Stimulated activated CD8-positive, alpha-beta memory T cell treated with anti-CD3 and anti-CD28 coated beads, Interleukin-7, amount 100 ng/mL, for 4 hours (primary cell): ENCODE measurements around the gene PRSS21.

Experiments used
- DNase-seq, 2 donors: peaks; one replicate each; pipeline ENCODE4 v3.0.0-alpha.2; 2020; ENCODE audit warnings: low read depth in 2 of 2

Gene PRSS21

DNA sequence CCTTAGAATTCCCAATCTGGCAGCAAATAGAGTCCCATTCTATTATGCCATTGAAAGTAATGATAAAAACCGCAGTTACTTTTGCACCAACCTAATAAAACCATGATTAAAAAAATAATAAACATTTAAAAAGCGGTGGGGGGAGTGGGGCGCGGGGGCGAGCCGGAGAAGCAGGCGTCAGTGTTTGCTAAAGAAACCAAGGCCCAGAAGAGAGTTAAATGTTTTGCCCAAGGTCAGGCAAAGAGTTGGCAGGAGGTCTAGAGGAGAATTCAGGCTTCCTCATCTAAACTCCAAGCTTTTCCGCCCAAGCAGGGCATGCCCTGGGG lies 50.6 kb downstream of the PRSS21 start:
- no peak for DNase-seq

DNA sequence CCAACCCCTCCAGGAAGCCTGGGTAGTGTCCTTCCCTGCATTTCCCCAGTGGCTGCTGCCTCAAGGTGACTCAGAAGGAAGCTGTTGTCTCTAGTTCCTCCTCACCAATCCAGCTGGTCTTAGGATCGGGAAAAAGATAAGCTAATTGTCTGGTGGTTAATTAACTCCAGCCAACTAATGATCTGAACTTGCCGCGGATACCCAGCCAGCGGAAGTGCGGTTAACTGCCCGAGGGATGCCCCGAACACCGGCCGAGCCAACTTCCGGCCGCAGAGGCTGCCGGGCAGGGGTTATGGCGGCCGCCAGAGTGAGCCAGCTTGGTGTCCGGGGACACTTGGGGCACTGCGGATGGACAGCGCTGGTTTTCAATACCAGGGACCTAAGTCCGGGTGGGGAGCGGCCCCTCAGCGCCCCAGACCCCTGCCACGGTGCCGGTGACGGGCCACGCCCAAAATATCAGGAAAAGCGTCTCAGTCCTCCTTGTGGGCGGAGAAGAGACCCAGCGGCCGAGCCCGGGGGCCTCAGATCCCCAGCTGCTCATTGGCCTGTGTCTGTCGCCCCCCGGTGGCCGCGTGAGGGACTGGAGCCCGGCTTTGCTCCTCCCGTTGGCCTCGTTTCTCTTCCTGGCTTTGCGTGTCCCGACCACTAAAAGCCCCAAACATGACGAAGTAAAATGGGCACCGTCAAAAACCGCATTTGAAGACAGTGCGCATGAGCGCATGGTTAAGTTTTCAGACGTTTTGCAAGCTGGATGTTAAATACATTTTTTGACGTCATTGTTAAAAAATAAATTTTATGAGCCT lies 51.2 kb downstream of the PRSS21 start:
- peak; percentile 85 to 89 for DNase-seq
